IMR-90 (cell line): ENCODE results near the gene EIF1AD. TPM values are rescaled to one million over a fixed set of nuclear protein-coding genes. Genes with fewer than 3 reads are reported as not detected.

ENCODE experiments used
- ATAC-seq: fragments of 200-7000 bp; cut with Tn5 transposase; 2 replicates; pipeline ENCODE4 v1.9.1; 2020; ENCODE audit warnings: low read depth, mild to moderate bottlenecking, moderate library complexity
- BruUV-seq: library from RNA; stranded (reverse); fragments of 400-500 nt; replicated peaks from 2 replicates; lab custom pipeline; 2021; lab: Mats Ljungman, UMichigan
- CTCF ChIA-PET: fragments of 300-600 bp; formaldehyde crosslinking; extraction: SDS; loops from one replicate; lab custom pipeline; 2021; ENCODE audit warnings: antibody characterized with exemption; lab: Yijun Ruan, JAX
- POLR2A ChIA-PET: fragments of 300-600 bp; sonication (Branson Sonifier 250); formaldehyde crosslinking; loops from one replicate; lab custom pipeline; 2022; ENCODE audit warnings: antibody characterized with exemption; ENCODE audit not compliant: unreplicated experiment; lab: Charles Lee
- DNase-seq: peaks from one replicate; pipeline ENCODE4 v3.0.0; 2013
- H2AFZ ChIP-seq: replicated peaks from 2 replicates; pipeline ENCODE3; 2013; ENCODE audit warnings: low read length, mild to moderate bottlenecking; ENCODE audit not compliant: poor library complexity
- H2AK5ac ChIP-seq: 2 replicates; pipeline ENCODE4 v1.6.1; 2013; ENCODE audit warnings: low read depth, low read length, inconsistent platforms
- H2AK9ac ChIP-seq: replicated peaks from 2 replicates; pipeline ENCODE3; 2013; ENCODE audit warnings: mild to moderate bottlenecking, low read depth, low read length, moderate library complexity; ENCODE audit not compliant: poor library complexity
- H2BK120ac ChIP-seq: 2 replicates; pipeline ENCODE4 v1.6.1; 2013; ENCODE audit warnings: low read depth, low read length, inconsistent platforms
- H2BK15ac ChIP-seq: 3 replicates; pipeline ENCODE4 v1.6.1; 2013; ENCODE audit warnings: low read depth, low read length, inconsistent platforms
- H2BK20ac ChIP-seq: 2 replicates; pipeline ENCODE4 v1.6.1; 2013; ENCODE audit warnings: low read depth, mild to moderate bottlenecking, inconsistent platforms, low read length, moderate library complexity
- H2BK5ac ChIP-seq: 2 replicates; pipeline ENCODE4 v1.6.1; 2013; ENCODE audit warnings: mild to moderate bottlenecking, low read depth, low read length, inconsistent platforms; ENCODE audit not compliant: poor library complexity, severe bottlenecking
- H3K14ac ChIP-seq: replicated peaks from 2 replicates; pipeline ENCODE4 v1.6.1; 2013; ENCODE audit warnings: low read depth, low read length, inconsistent platforms
- H3K18ac ChIP-seq: 2 replicates; pipeline ENCODE4 v1.6.1; 2013; ENCODE audit warnings: low read depth, low read length, control low read depth
- H3K23ac ChIP-seq: 2 replicates; pipeline ENCODE4 v1.6.1; 2013; ENCODE audit warnings: low read depth, low read length, inconsistent platforms
- H3K27ac ChIP-seq: 2 replicates; pipeline ENCODE4 v1.5.1; 2013; ENCODE audit warnings: mild to moderate bottlenecking, control low read depth, low read length; ENCODE audit not compliant: insufficient read depth
- H3K27me3 ChIP-seq: 2 replicates; pipeline ENCODE4 v1.6.1; 2013; ENCODE audit warnings: low read length; ENCODE audit not compliant: control insufficient read depth, insufficient read depth
- H3K36me3 ChIP-seq: 2 replicates; pipeline ENCODE4 v1.6.1; 2013; ENCODE audit warnings: low read length, mixed read lengths; ENCODE audit not compliant: control insufficient read depth, insufficient read depth
- H3K4ac ChIP-seq: 2 replicates; pipeline ENCODE4 v1.6.1; 2013; ENCODE audit warnings: low read depth, low read length, inconsistent platforms
- H3K4me1 ChIP-seq: 2 replicates; pipeline ENCODE4 v1.6.1; 2013; ENCODE audit warnings: low read length, mixed read lengths; ENCODE audit not compliant: control insufficient read depth, insufficient read depth
- H3K4me2 ChIP-seq: 2 replicates; pipeline ENCODE4 v1.6.1; 2013; ENCODE audit warnings: low read depth, mild to moderate bottlenecking, control low read depth, low read length, moderate library complexity
- H3K4me3 ChIP-seq: 2 replicates; pipeline ENCODE4 v1.5.1; 2013; ENCODE audit warnings: low read depth, mild to moderate bottlenecking, control low read depth, low read length, moderate library complexity; ENCODE audit not compliant: insufficient read depth
- H3K56ac ChIP-seq: 2 replicates; pipeline ENCODE4 v1.6.1; 2013; ENCODE audit warnings: low read length, inconsistent platforms; ENCODE audit not compliant: insufficient read depth; ENCODE audit errors: extremely low read depth
- H3K79me1 ChIP-seq, 2 experiments: 2 replicates each; pipeline ENCODE4 v1.6.1; 2013; ENCODE audit warnings: low read length in 2 of 2, inconsistent platforms in 1 of 2, low read depth in 1 of 2
- H3K9ac ChIP-seq: 2 replicates; pipeline ENCODE4 v1.6.1; 2013; ENCODE audit warnings: low read depth, low read length, control low read depth
- H3K9me1 ChIP-seq: 2 replicates; pipeline ENCODE4 v1.6.1; 2013; ENCODE audit warnings: low read length, inconsistent platforms; ENCODE audit not compliant: insufficient read depth
- H3K9me3 ChIP-seq: 2 replicates; pipeline ENCODE4 v1.6.1; 2013; ENCODE audit warnings: low read length; ENCODE audit not compliant: control insufficient read depth, insufficient read depth
- H4K20me1 ChIP-seq: 2 replicates; pipeline ENCODE4 v1.6.1; 2013; ENCODE audit warnings: low read length, inconsistent platforms; ENCODE audit not compliant: insufficient read depth
- H4K5ac ChIP-seq: 2 replicates; pipeline ENCODE4 v1.6.1; 2013; ENCODE audit warnings: mild to moderate bottlenecking, low read depth, low read length, control low read depth
- H4K8ac ChIP-seq, 2 experiments: 2 replicates each; pipeline ENCODE4 v1.6.1; 2013; ENCODE audit warnings: low read depth in 2 of 2, low read length in 2 of 2, control low read depth in 1 of 2, inconsistent platforms in 1 of 2
- H4K91ac ChIP-seq: 2 replicates; pipeline ENCODE4 v1.6.1; 2013; ENCODE audit warnings: low read depth, low read length, inconsistent platforms; ENCODE audit not compliant: insufficient read depth
- CEBPB ChIP-seq: IDR thresholded peaks from 2 replicates; pipeline ENCODE4 v1.6.1; 2012; ENCODE audit warnings: low read depth, low read length, improper control_type of control experiment
- CHD1 ChIP-seq: IDR thresholded peaks from 2 replicates; pipeline ENCODE4 v1.6.1; 2012; ENCODE audit warnings: low read depth, low read length, improper control_type of control experiment
- CTCF ChIP-seq: conservative IDR thresholded peaks from 2 replicates; pipeline ENCODE4 v1.5.1; 2012; ENCODE audit warnings: mild to moderate bottlenecking, low read depth, low read length, improper control_type of control experiment
- MAFK ChIP-seq: IDR thresholded peaks from 2 replicates; pipeline ENCODE4 v1.6.1; 2012; ENCODE audit warnings: low read depth, low read length, improper control_type of control experiment
- MAZ ChIP-seq: IDR thresholded peaks from 2 replicates; pipeline ENCODE4 v1.6.1; 2012; ENCODE audit warnings: low read depth, mild to moderate bottlenecking, low read length, improper control_type of control experiment, moderate library complexity, borderline replicate concordance
- MXI1 ChIP-seq: IDR thresholded peaks from 2 replicates; pipeline ENCODE4 v1.6.1; 2012; ENCODE audit warnings: low read depth, mild to moderate bottlenecking, low read length, moderate library complexity, borderline replicate concordance
- RCOR1 ChIP-seq: IDR thresholded peaks from 2 replicates; pipeline ENCODE4 v1.6.1; 2012; ENCODE audit warnings: mild to moderate bottlenecking, low read length, improper control_type of control experiment; ENCODE audit not compliant: insufficient replicate concordance
- WGBS, 2 experiments: methylation state at CpG; one replicate each; pipeline versions ENCODE4 v1.1.5 to v1.1.7; 2013; ENCODE audit warnings: missing lambda C conversion rate in 2 of 2; ENCODE audit not compliant: insufficient read length in 1 of 2; ENCODE audit errors: extremely low coverage in 2 of 2; 5-methylcytosine and 5-hydroxymethylcytosine counted together
- dilution Hi-C: fragments of 300-500 bp; cut with HindIII; formaldehyde crosslinking; loops from one replicate; pipeline ENCODE4 v1.14.3; 2018; ENCODE audit warnings: low sequenced_read_pairs; ENCODE audit not compliant: unreplicated experiment
- in situ Hi-C: fragments of 300-500 bp; cut with MboI; formaldehyde crosslinking; loops from 3 replicates; pipeline ENCODE4 v1.14.3; 2019; ENCODE audit warnings: low sequenced_read_pairs, inconsistent platforms, mixed read lengths
- intact Hi-C: fragments of 100-400 bp; cut with micrococcal nuclease; formaldehyde crosslinking; loops from 2 replicates; pipeline ENCODE4 v1.10.0; 2022
- polyA plus RNA-seq, 3 experiments: library from polyadenylated mRNA; depleted of rRNA; stranded (reverse); fragments of >200 nt; gene quantifications; 2 replicates each; pipeline ENCODE4 v1.2.3, GENCODE V29; 2012; ENCODE audit warnings: low replicate concordance in 1 of 3
- total RNA-seq: library from RNA; depleted of rRNA; stranded (reverse); fragments of >200 nt; gene quantifications from 2 replicates; pipeline ENCODE4 v1.2.3, GENCODE V29; 2012

The EIF1AD gene
- total and polyA plus RNA-seq, 2 of the 4 experiments (the other 2 are of a cell fraction), result 32.5 to 62.6 TPM

- no TSS peak for BruUV-seq
- peak overlapping the region; percentile 97 for H4K5ac ChIP-seq
- H2AK9ac ChIP-seq, result peak overlapping the region; percentile 99
- peak overlapping the region; percentile 69 for H4K91ac ChIP-seq
- H2BK20ac ChIP-seq, result no peak overlapping the region
- H2AFZ ChIP-seq, result peak overlapping the region; percentile 100
- H2BK5ac ChIP-seq, result peak overlapping the region; percentile 88
- ChIA-PET CTCF (interaction anchor here (1.3 kb wide), 1 partner anchor 43 kb away, joined by 5 read pairs; no protein-coding TSS in a partner anchor), POLR2A (interaction anchor here (0.7 to 0.9 kb wide), 2 partner anchors 9 to 65 kb away, joined by 3 to 6 read pairs; partner anchors contain the start of gene CST6)
- peak overlapping the region; percentile 91 for H3K4me2 ChIP-seq
- DNase-seq (peak; percentile 48), ATAC-seq (peak; percentile 81)
- H3K4ac ChIP-seq, result peak overlapping the region; percentile 98
- H3K56ac ChIP-seq, result peak overlapping the region; percentile 95
- H2BK15ac ChIP-seq, result no peak overlapping the region
- peak overlapping the region; percentile 71 for H3K4me3 ChIP-seq
- peak overlapping the region; percentile 98 for H3K14ac ChIP-seq
- peak overlapping the region; percentile 78; the same call in 1 of the 2 replicates for H3K18ac ChIP-seq
- H3K36me3 ChIP-seq, result peaks cover 31% of the 10 kb centered on the region
- H3K23ac ChIP-seq, result peak overlapping the region; percentile 96; the same call in 1 of the 2 replicates
- 0 out of 2 replicates have a peak, but pooled peaks cover 3% of the 10 kb centered on the region for H3K9me1 ChIP-seq
- in situ Hi-C loops, result no loop called here
- intact Hi-C loops, result loop anchor here (2.0 kb wide), 1 partner anchor 42 kb away; no protein-coding TSS in a partner anchor
- no peaks in the 10 kb centered on the region for H3K9me3 ChIP-seq
- dilution Hi-C loops, result no loop called here
- peaks cover 11% of the 10 kb centered on the region for H4K20me1 ChIP-seq
- H3K79me1 ChIP-seq, result peaks cover 36 to 55% of the 10 kb centered on the region in 2 experiments
- H3K9ac ChIP-seq, result peak overlapping the region; percentile 91
- H3K4me1 ChIP-seq, result no peaks in the 10 kb centered on the region
- H4K8ac ChIP-seq, result peak overlapping the region; percentile 77 to 100
- peak overlapping the region; percentile 99 for H2AK5ac ChIP-seq
- H2BK120ac ChIP-seq, result peak overlapping the region; percentile 96
- WGBS, 2 experiments, result 0% methylated on average over 7 of the region's 40 CpGs; no CpG with 5 or more reads in 1 of the 2 experiments
- H3K27me3 ChIP-seq, result no peaks in the 10 kb centered on the region
- TF ChIP-seq RCOR1 (no peak), MXI1 (peak; percentile 59; the same call in 1 of the 2 replicates), CTCF (peak; percentile 23; the same call in 1 of the 2 replicates), MAFK (no peak), MAZ (peak; percentile 66; the same call in 1 of the 2 replicates), CHD1 (0 out of 2 replicates have a peak, but pooled peaks have one; percentile 6), CEBPB (peak; percentile 44; the same call in 1 of the 2 replicates)
- peak overlapping the region; percentile 96 for H3K27ac ChIP-seq
These were observed 780 bp upstream of the EIF1AD start for GRCh38 chr11:66002648-66003225.
